Choroid plexus epithelial cell (primary cell): ENCODE data around the gene SARM1.

ENCODE experiments used
- DNase-seq: peaks from one replicate; pipeline ENCODE4 v3.0.0-alpha.2; 2010; ENCODE audit warnings: low read depth
- H3K4me3 ChIP-seq: 2 replicates; pipeline ENCODE4 v1.5.1; 2011; ENCODE audit warnings: low read depth, mild to moderate bottlenecking, control low read depth, low read length, moderate library complexity
- CTCF ChIP-seq: conservative IDR thresholded peaks from 2 replicates; pipeline ENCODE4 v1.5.1; 2011; ENCODE audit warnings: low read depth, mild to moderate bottlenecking, control low read depth, inconsistent platforms, low read length, moderate library complexity

The SARM1 gene

GRCh38 chr17:28405632-28406472, 34.4 kb downstream of the SARM1 start, which contains the start of gene SLC46A1:
TSS of gene SLC46A1 (minus strand) at chr17:28406212. CDS start at chr17:28406114, 98 bp downstream.
- H3K4me3 ChIP-seq: peak within 1 kb of the TSS; percentile 65

GRCh38 chr17:28406473-28406814, 35.0 kb downstream of the SARM1 start:
- peak overlapping the region; percentile 65 for H3K4me3 ChIP-seq
- TF ChIP-seq CTCF: no peak
- peak; percentile 13 for DNase-seq

More at GRCh38 chr17:28405632-28406472, 34.4 kb downstream of the SARM1 start, which contains the start of gene SLC46A1:
- peak; percentile 9 for DNase-seq
- TF ChIP-seq CTCF: no peak

GRCh38 chr17:28407130-28407973, 35.9 kb downstream of the SARM1 start:
- no peak for DNase-seq
- TF ChIP-seq CTCF: peak; percentile 14
- H3K4me3 ChIP-seq: no peak overlapping the region

GRCh38 chr17:28407974-28408306, 36.4 kb downstream of the SARM1 start:
- no peak for TF ChIP-seq CTCF

GRCh38 chr17:28412099-28412498, 40.6 kb downstream of the SARM1 start:
- no peak for TF ChIP-seq CTCF
- H3K4me3 ChIP-seq: no peak overlapping the region
- no peak for DNase-seq

More at GRCh38 chr17:28407974-28408306, 36.4 kb downstream of the SARM1 start:
- DNase-seq: no peak
- H3K4me3 ChIP-seq: no peak overlapping the region

- H3K4me3 ChIP-seq: no peak overlapping the region
- DNase-seq: no peak
- no peak for TF ChIP-seq CTCF
Observed at GRCh38 chr17:28413804-28414203, 42.3 kb downstream of the SARM1 start.
